Suprapubic skin (tissue), 4 donors: Measurements from ENCODE around the gene ADAMTS2. TPM values are rescaled to one million over a fixed set of nuclear protein-coding genes. Genes with fewer than 3 reads are reported as not detected.

Experiments used
- DNase-seq, 2 donors: peaks; one replicate each; pipeline ENCODE4 v3.0.0-alpha.2; 2019; ENCODE audit warnings: low spot score in 2 of 2
- H3K27ac ChIP-seq: fragments of 200-600 bp; sonication (generic); one replicate; pipeline ENCODE4 v1.5.1; 2019
- H3K27me3 ChIP-seq: fragments of 200-600 bp; sonication (generic); one replicate; pipeline ENCODE4 v1.5.1; 2019
- H3K36me3 ChIP-seq: fragments of 200-600 bp; sonication (generic); one replicate; pipeline ENCODE4 v1.5.1; 2019
- H3K4me1 ChIP-seq: fragments of 200-600 bp; sonication (generic); one replicate; pipeline ENCODE4 v1.5.1; 2019
- H3K4me3 ChIP-seq: fragments of 200-600 bp; sonication (generic); one replicate; pipeline ENCODE4 v1.5.1; 2019; ENCODE audit warnings: mild to moderate bottlenecking
- H3K9me3 ChIP-seq: fragments of 200-600 bp; sonication (generic); one replicate; pipeline ENCODE4 v1.5.1; 2019
- EP300 ChIP-seq: sonication (generic); formaldehyde crosslinking; IDR thresholded peaks from one replicate; pipeline ENCODE4 v1.6.1; 2017; ENCODE audit warnings: antibody characterized with exemption
- POLR2A ChIP-seq, 2 donors: fragments of 450-650 bp; IDR thresholded peaks; one replicate each; pipeline ENCODE4 v1.6.1; 2017; ENCODE audit warnings: antibody characterized with exemption in 2 of 2, mild to moderate bottlenecking in 2 of 2, moderate library complexity in 2 of 2
- POLR2AphosphoS5 ChIP-seq, 3 donors: sonication (generic); formaldehyde crosslinking; IDR thresholded peaks; one replicate each; pipeline ENCODE4 v1.6.1; 2017; ENCODE audit warnings: antibody characterized with exemption in 3 of 3
- WGBS: methylation state at CpG from one replicate; pipeline ENCODE4 v1.1.5; 2018; 5-methylcytosine and 5-hydroxymethylcytosine counted together
- total RNA-seq, 4 donors: library from RNA; depleted of rRNA; stranded (reverse); fragments of >200 nt; gene quantifications; one replicate each; pipeline ENCODE4 v1.1.0, GENCODE V29; 2016
- TF ChIP-seq, protein P1 (sequence below), 2 donors: fragments of 200-600 bp in 1 of 2; fragments of 450-650 bp in 1 of 2; sonication (generic) in 1 of 2; IDR thresholded peaks; one replicate each; pipeline ENCODE4 v1.5.1; 2016 to 2019; ENCODE audit warnings: antibody characterized with exemption in 2 of 2, mild to moderate bottlenecking in 1 of 2, moderate library complexity in 1 of 2

ADAMTS2 gene
- total RNA-seq, 4 donors from 2014 or later = 3.1 to 5.5 (median 4.3) TPM

DNA sequence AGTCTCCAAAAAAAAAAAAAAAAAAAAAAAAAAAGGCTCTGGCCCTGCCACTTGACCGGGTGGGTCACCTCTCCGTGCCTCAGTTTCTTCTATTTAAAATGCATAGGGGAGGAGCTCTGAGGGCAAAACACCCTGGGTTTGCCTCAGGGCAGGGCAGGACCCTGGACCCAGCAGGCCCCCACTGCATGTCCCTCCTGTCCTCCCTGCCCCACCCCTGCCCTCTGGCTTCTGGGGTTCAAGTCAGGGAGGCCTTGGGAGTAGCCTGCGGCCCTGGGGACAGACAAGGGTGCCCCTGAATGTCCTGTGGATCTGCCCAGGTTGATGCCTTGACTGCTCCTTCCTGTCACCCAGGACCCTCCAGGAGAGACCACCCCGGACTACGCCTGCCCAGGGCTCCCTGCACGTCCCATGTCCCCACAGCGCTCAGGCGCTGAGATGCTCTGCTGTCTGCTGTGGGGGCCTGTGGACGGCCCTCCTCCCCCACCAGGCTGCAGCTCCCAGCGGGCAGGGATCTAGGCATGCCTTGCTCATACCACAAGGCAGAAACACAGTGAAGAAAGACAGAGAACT, 35.4 kb downstream of the ADAMTS2 start:
- TF ChIP-seq POLR2A (IDR thresholded peaks at IDR 0.05) (no peak), POLR2AphosphoS5 (IDR thresholded peaks at IDR 0.05) (no peak), EP300 (no peak)
- TF ChIP-seq, protein P1, sequence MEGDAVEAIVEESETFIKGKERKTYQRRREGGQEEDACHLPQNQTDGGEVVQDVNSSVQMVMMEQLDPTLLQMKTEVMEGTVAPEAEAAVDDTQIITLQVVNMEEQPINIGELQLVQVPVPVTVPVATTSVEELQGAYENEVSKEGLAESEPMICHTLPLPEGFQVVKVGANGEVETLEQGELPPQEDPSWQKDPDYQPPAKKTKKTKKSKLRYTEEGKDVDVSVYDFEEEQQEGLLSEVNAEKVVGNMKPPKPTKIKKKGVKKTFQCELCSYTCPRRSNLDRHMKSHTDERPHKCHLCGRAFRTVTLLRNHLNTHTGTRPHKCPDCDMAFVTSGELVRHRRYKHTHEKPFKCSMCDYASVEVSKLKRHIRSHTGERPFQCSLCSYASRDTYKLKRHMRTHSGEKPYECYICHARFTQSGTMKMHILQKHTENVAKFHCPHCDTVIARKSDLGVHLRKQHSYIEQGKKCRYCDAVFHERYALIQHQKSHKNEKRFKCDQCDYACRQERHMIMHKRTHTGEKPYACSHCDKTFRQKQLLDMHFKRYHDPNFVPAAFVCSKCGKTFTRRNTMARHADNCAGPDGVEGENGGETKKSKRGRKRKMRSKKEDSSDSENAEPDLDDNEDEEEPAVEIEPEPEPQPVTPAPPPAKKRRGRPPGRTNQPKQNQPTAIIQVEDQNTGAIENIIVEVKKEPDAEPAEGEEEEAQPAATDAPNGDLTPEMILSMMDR (IDR thresholded peaks at IDR 0.05) = no peak
- H3K4me1 ChIP-seq = peaks cover 11% of the 10 kb centered on the region
- H3K9me3 ChIP-seq = no peaks in the 10 kb centered on the region
- H3K27me3 ChIP-seq = no peaks in the 10 kb centered on the region
- peak in 1 of 2 donors; percentile 66 for DNase-seq
- WGBS = 92% methylated on average over 6 of the region's 10 CpGs
- H3K36me3 ChIP-seq = no peaks in the 10 kb centered on the region
- H3K4me3 ChIP-seq = no peak overlapping the region
- H3K27ac ChIP-seq = no peak overlapping the region

DNA sequence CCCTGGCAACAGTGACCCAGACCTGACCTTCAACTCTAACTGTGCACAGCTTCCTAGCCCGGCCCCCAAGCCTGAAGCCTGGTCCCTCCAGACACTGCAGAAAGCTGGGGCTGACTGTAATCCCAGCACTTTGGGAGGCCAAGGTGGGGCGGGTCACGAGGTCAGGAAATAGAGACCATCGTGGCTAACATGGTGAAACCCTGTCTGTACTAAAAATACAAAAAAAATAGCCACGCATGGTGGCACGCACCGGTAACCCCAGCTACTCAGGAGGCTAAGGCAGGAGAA, 35.9 kb downstream of the ADAMTS2 start:
- DNase-seq = no peak
- Histone ChIP-seq H3K9me3 (peaks cover 3% of the 10 kb centered on the region), H3K27ac (no peak overlapping the region), H3K27me3 (no peaks in the 10 kb centered on the region), H3K36me3 (no peaks in the 10 kb centered on the region), H3K4me1 (peaks cover 6% of the 10 kb centered on the region), H3K4me3 (no peak overlapping the region)
- 92% methylated on average over 7 of the region's 7 CpGs for WGBS
- no peak for TF ChIP-seq EP300

DNA sequence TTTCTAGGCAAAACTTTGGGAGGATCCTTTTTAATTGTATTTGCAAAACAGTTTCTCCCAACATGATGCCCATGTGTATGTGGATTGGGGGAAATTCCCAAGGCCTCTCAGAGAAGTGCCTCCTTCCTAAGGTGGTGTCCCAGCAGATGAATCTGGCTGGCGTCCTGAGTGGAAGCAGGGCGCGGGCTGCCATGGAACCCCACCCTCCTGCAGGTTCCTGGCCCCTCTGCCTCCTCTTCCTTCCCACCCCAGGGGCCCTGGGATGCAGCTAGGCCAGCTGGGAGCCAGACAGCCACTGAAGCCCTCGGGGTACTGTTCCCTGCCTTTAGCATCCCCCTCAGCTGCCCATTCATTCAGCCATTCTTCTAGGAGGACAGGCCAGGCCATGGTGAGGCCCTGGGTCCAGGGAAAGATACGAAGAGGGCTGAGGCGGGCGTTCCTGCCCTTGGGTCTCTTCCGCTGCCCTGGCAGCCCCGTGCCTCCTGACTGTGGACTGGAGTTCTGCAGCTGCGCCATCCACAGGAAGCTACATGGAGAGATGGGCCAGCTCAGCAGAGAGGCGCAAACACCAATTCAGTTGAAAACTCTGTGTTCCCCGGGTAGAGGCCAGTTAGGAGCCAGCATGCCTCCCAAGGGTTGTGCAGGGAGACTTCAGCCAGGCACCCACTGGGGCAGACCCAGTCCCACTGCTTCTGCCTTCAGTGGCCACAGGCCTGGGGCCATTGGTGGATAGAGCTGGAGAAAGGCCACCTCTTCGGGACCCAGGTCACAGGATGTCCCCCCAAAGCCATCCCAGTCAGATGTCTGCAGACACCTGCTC, 36.5 kb downstream of the ADAMTS2 start:
- TF ChIP-seq, protein P1 (IDR thresholded peaks at IDR 0.05) = no peak
- no peak for TF ChIP-seq POLR2AphosphoS5 (IDR thresholded peaks at IDR 0.05)
- no peak for TF ChIP-seq POLR2A (IDR thresholded peaks at IDR 0.05)
- TF ChIP-seq EP300 = no peak
- Histone ChIP-seq H3K9me3 (peaks cover 3% of the 10 kb centered on the region), H3K36me3 (no peaks in the 10 kb centered on the region), H3K4me1 (peaks cover under 1% of the 10 kb centered on the region), H3K27me3 (no peaks in the 10 kb centered on the region), H3K4me3 (no peak overlapping the region), H3K27ac (no peak overlapping the region)
- peak in 1 of 2 donors; percentile 69 for DNase-seq
- 72% methylated on average over 7 of the region's 13 CpGs for WGBS

DNA sequence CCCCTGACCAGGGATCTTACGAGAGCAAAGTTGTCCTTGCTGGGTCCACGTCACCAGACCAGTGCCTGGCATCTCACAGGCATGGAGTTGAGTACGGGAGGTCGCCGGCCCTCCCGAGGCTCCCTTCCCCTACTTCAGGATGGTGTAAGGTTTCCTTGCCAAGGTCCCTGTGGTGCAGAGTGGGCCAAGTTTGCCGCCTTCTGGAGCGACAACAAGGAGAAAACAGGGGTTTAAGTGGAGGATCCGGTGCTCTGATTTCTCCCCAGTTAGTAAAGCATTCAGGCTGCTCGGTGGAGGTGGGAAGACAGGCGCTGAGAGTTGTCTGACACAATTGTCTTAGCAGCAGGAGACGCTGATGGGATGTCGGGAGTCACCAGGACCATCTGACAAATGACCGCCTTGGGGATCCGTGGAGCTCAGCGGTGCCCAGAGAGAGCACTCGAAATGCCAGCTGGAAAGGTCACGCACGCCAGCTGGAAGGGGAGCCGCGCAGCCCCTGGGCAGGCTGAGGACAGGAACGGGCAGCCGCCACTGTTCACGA, 37.3 kb downstream of the ADAMTS2 start:
- no peaks in the 10 kb centered on the region for H3K4me1 ChIP-seq
- no peaks in the 10 kb centered on the region for H3K36me3 ChIP-seq
- 86% methylated on average over 24 of the region's 24 CpGs for WGBS
- H3K27me3 ChIP-seq = no peaks in the 10 kb centered on the region
- peak; percentile 40 to 69 for DNase-seq
- H3K27ac ChIP-seq = no peak overlapping the region
- H3K9me3 ChIP-seq = peaks cover 3% of the 10 kb centered on the region
- no peak for TF ChIP-seq POLR2AphosphoS5 (IDR thresholded peaks at IDR 0.05)
- TF ChIP-seq, protein P1 (IDR thresholded peaks at IDR 0.05) = no peak
- TF ChIP-seq POLR2A (IDR thresholded peaks at IDR 0.05) = no peak
- TF ChIP-seq EP300 = no peak
- H3K4me3 ChIP-seq = no peak overlapping the region

DNA sequence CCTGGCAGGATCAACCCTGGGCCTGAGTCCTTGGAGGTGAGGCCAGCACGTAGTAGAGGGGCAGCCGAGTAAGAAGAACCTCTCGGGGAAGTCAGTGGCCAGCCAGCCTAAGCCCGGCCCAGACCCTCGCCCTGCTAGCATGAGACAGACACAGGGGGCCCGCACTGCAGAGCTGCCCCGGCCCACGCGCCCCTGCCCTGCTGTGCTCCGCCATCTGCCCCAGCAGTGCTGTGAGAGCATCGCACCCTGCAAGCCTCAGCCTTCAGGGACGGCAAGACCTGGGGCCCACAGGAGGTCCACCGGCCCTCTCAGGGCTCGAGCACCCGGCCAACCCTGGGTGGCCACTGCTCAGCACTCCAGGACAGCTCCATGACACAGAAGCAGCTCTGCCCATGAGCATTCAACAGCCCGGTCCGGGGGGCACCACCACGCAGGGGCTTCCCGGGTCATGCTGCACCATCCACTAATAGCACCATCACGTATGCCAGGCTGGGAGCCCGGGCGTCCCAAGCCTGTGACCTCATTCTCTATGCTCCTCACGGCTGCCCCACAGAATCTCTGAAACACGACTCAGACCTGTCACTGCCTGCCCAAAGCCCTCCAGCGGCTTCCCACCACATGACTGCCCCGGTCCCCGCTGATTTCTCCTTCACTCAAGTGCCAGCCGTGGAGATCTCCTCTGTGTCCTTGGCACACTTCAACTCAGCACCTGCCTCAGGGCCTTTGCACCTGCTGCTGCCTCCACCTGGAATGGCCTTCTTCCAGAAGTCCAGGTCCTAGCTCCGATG, 38.1 kb downstream of the ADAMTS2 start:
- Histone ChIP-seq H3K4me3 (no peak overlapping the region), H3K9me3 (peaks cover 3% of the 10 kb centered on the region), H3K4me1 (no peaks in the 10 kb centered on the region), H3K27me3 (no peaks in the 10 kb centered on the region), H3K36me3 (no peaks in the 10 kb centered on the region), H3K27ac (no peak overlapping the region)
- TF ChIP-seq, protein P1 (IDR thresholded peaks at IDR 0.05) = no peak
- TF ChIP-seq POLR2AphosphoS5 (IDR thresholded peaks at IDR 0.05) = no peak
- no peak for TF ChIP-seq POLR2A (IDR thresholded peaks at IDR 0.05)
- TF ChIP-seq EP300 = no peak
- 69% methylated on average over 24 of the region's 29 CpGs for WGBS
- peak; percentile 53 to 72 for DNase-seq
